PC-9 (cell line): Measurements from ENCODE around the gene SOX5. TPM values are rescaled to one million over a fixed set of nuclear protein-coding genes. Genes with fewer than 3 reads are reported as not detected.

ENCODE experiments used
- BruUV-seq: library from RNA; stranded (reverse); fragments of 400-500 nt; replicated peaks from 2 replicates; lab custom pipeline; 2021; lab: Mats Ljungman, UMichigan
- CTCF ChIA-PET: fragments of 300-600 bp; sonication (Branson Sonifier 250); formaldehyde crosslinking; loops from one replicate; lab custom pipeline; 2022; ENCODE audit warnings: antibody characterized with exemption; lab: Charles Lee
- POLR2A ChIA-PET: fragments of 300-600 bp; sonication (Branson Sonifier 250); formaldehyde crosslinking; loops from one replicate; lab custom pipeline; 2022; ENCODE audit warnings: antibody characterized with exemption; ENCODE audit not compliant: unreplicated experiment; lab: Charles Lee
- DNase-seq, 2 experiments: peaks; one replicate each; pipeline versions ENCODE4 v3.0.0 to v3.0.0-alpha.2; 2015 to 2022; ENCODE audit warnings: mixed read lengths in 1 of 2
- H2AFZ ChIP-seq: fragments of 200-600 bp; sonication (generic); 2 replicates; pipeline ENCODE4 v1.8.1; 2017; ENCODE audit warnings: antibody characterized with exemption
- H3F3A ChIP-seq: fragments of 200-600 bp; sonication (generic); 2 replicates; pipeline ENCODE4 v1.8.1; 2017; ENCODE audit warnings: antibody characterized with exemption, mild to moderate bottlenecking, low read depth; ENCODE audit not compliant: insufficient read depth
- H3K27ac ChIP-seq: fragments of 200-600 bp; sonication (generic); 2 replicates; pipeline ENCODE4 v1.6.1; 2016; ENCODE audit warnings: mixed run types
- H3K27me3 ChIP-seq: fragments of 200-600 bp; sonication (generic); 2 replicates; pipeline ENCODE4 v1.6.1; 2016; ENCODE audit warnings: low read depth, mixed run types; ENCODE audit not compliant: insufficient read depth
- H3K36me3 ChIP-seq: fragments of 200-600 bp; sonication (generic); 2 replicates; pipeline ENCODE4 v1.6.1; 2016; ENCODE audit warnings: low read depth, mixed run types
- H3K4me1 ChIP-seq: fragments of 200-600 bp; sonication (generic); replicated peaks from 2 replicates; pipeline ENCODE4 v1.6.1; 2016; ENCODE audit warnings: mixed run types; ENCODE audit not compliant: insufficient read depth
- H3K4me2 ChIP-seq: fragments of 200-600 bp; sonication (generic); 2 replicates; pipeline ENCODE4 v1.6.1; 2017; ENCODE audit warnings: mixed run types
- H3K4me3 ChIP-seq: fragments of 200-600 bp; sonication (generic); 2 replicates; pipeline ENCODE4 v1.6.1; 2016; ENCODE audit warnings: mixed run types
- H3K79me2 ChIP-seq: fragments of 200-600 bp; sonication (generic); 2 replicates; pipeline ENCODE4 v1.6.1; 2017; ENCODE audit warnings: low read depth, mixed run types
- H3K9me2 ChIP-seq: fragments of 200-600 bp; sonication (generic); 2 replicates; pipeline ENCODE4 v1.8.1; 2017; ENCODE audit warnings: mild to moderate bottlenecking; ENCODE audit not compliant: insufficient read depth
- H3K9me3 ChIP-seq: fragments of 200-600 bp; sonication (generic); 2 replicates; pipeline ENCODE4 v1.8.1; 2016; ENCODE audit warnings: low read depth; ENCODE audit not compliant: insufficient read depth
- H4K20me1 ChIP-seq: fragments of 200-600 bp; sonication (generic); 2 replicates; pipeline ENCODE4 v1.8.1; 2017; ENCODE audit not compliant: insufficient read depth
- CTCF ChIP-seq: fragments of 200-600 bp; sonication (generic); conservative IDR thresholded peaks from 2 replicates; pipeline ENCODE4 v1.6.1; 2017; ENCODE audit warnings: mixed run types, antibody characterized with exemption, mild to moderate bottlenecking, moderate library complexity
- EZH2 ChIP-seq: fragments of 200-600 bp; sonication (generic); IDR thresholded peaks from 2 replicates; pipeline ENCODE4 v1.8.0; 2017; ENCODE audit warnings: antibody characterized with exemption, low read depth
- intact Hi-C: fragments of 100-400 bp; cut with micrococcal nuclease; formaldehyde crosslinking; loops from one replicate; pipeline ENCODE4 v1.10.0; 2022; ENCODE audit not compliant: unreplicated experiment
- total RNA-seq: library from RNA; stranded (reverse); gene quantifications from 2 replicates; pipeline ENCODE4 v1.2.3, GENCODE V29; 2021

Gene SOX5
- total RNA-seq, 1 experiment from 2014 or later: not detected

- Histone ChIP-seq H3K79me2 (no peaks in the 10 kb centered on the region), H3K4me1 (no peaks in the 10 kb centered on the region), H3F3A (no peaks in the 10 kb centered on the region), H3K4me2 (no peak overlapping the region), H3K27me3 (no peaks in the 10 kb centered on the region; the same call in 1 of the 2 replicates), H3K36me3 (no peaks in the 10 kb centered on the region), H2AFZ (no peak overlapping the region), H4K20me1 (no peaks in the 10 kb centered on the region), H3K9me2 (no peaks in the 10 kb centered on the region), H3K27ac (no peak overlapping the region), H3K9me3 (no peaks in the 10 kb centered on the region), H3K4me3 (no peak overlapping the region)
- TF ChIP-seq CTCF: no peak
- TF ChIP-seq EZH2: no peak
- no TSS peak for BruUV-seq
- CTCF ChIA-PET: no interaction called here
- DNase-seq: no peak
- POLR2A ChIA-PET: no interaction called here
- intact Hi-C loops: no loop called here
Observed at GRCh38 chr12:23898121-23898520, 51.3 kb downstream of the SOX5 start.

DNA sequence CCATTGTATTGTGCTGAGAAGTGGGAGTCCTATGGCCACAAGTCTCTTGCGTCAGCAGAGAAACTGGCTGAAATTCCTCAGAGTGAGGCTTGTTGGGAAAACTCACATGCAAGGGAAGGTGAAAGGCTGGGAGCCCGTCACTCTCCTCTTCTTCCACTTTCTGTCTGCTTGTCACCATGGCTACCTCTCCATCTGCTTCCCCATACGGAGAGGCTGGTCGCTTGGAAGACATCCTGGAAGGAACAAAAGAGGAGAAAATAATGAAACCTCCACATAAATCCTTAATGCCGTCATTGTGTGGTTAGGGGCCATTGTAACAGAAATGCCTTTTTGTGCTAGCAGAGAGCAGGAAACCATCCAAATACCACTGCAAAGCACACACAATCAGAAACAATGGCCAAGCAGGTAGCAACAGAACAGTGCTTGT is 53.7 kb downstream of the SOX5 start:
- TF ChIP-seq CTCF (no peak), EZH2 (no peak)
- Histone ChIP-seq H3K4me1 (no peaks in the 10 kb centered on the region), H4K20me1 (no peaks in the 10 kb centered on the region), H3F3A (no peaks in the 10 kb centered on the region), H3K4me3 (no peak overlapping the region), H3K9me2 (no peaks in the 10 kb centered on the region), H3K27ac (no peak overlapping the region), H3K27me3 (no peaks in the 10 kb centered on the region; the same call in 1 of the 2 replicates), H3K36me3 (no peaks in the 10 kb centered on the region), H3K4me2 (no peak overlapping the region), H2AFZ (no peak overlapping the region; the same call in 1 of the 2 replicates), H3K9me3 (no peaks in the 10 kb centered on the region), H3K79me2 (no peaks in the 10 kb centered on the region)
- DNase-seq: no peak
- intact Hi-C loops: no loop called here
- ChIA-PET CTCF (no interaction called here), POLR2A (no interaction called here)
- BruUV-seq: no TSS peak

GRCh38 chr12:23893611-23894010 is 55.9 kb downstream of the SOX5 start:
- H3K36me3 ChIP-seq: no peaks in the 10 kb centered on the region
- no peaks in the 10 kb centered on the region for H3F3A ChIP-seq
- no peaks in the 10 kb centered on the region; the same call in 1 of the 2 replicates for H3K27me3 ChIP-seq
- no peaks in the 10 kb centered on the region for H3K9me2 ChIP-seq
- intact Hi-C loops: no loop called here
- H3K4me1 ChIP-seq: no peaks in the 10 kb centered on the region
- H3K4me3 ChIP-seq: no peak overlapping the region
- H3K9me3 ChIP-seq: no peaks in the 10 kb centered on the region
- ChIA-PET POLR2A (no interaction called here), CTCF (no interaction called here)
- DNase-seq: no peak
- BruUV-seq: no TSS peak
- no peak overlapping the region for H3K4me2 ChIP-seq
- no peak overlapping the region for H2AFZ ChIP-seq
- H4K20me1 ChIP-seq: no peaks in the 10 kb centered on the region
- no peak overlapping the region for H3K27ac ChIP-seq
- TF ChIP-seq CTCF: no peak
- no peak for TF ChIP-seq EZH2
- no peaks in the 10 kb centered on the region for H3K79me2 ChIP-seq
